NCI-H2196 (cell line): ENCODE results near the gene BMP5.

Experiments used
- DNase-seq: peaks from one replicate; lab custom pipeline; 2025; ENCODE audit not compliant: unreplicated experiment; lab: John Stamatoyannopoulos, UW

Gene BMP5

GRCh38 chr6:55726144-55726543 lies 149.2 kb downstream of the BMP5 start:
- no peak for DNase-seq

GRCh38 chr6:55714831-55715230 lies 160.6 kb downstream of the BMP5 start:
- no peak for DNase-seq

GRCh38 chr6:55713436-55713835 lies 162.0 kb downstream of the BMP5 start:
- DNase-seq = no peak

- no peak for DNase-seq
Observed at GRCh38 chr6:55708711-55709110, 166.7 kb downstream of the BMP5 start.

DNA sequence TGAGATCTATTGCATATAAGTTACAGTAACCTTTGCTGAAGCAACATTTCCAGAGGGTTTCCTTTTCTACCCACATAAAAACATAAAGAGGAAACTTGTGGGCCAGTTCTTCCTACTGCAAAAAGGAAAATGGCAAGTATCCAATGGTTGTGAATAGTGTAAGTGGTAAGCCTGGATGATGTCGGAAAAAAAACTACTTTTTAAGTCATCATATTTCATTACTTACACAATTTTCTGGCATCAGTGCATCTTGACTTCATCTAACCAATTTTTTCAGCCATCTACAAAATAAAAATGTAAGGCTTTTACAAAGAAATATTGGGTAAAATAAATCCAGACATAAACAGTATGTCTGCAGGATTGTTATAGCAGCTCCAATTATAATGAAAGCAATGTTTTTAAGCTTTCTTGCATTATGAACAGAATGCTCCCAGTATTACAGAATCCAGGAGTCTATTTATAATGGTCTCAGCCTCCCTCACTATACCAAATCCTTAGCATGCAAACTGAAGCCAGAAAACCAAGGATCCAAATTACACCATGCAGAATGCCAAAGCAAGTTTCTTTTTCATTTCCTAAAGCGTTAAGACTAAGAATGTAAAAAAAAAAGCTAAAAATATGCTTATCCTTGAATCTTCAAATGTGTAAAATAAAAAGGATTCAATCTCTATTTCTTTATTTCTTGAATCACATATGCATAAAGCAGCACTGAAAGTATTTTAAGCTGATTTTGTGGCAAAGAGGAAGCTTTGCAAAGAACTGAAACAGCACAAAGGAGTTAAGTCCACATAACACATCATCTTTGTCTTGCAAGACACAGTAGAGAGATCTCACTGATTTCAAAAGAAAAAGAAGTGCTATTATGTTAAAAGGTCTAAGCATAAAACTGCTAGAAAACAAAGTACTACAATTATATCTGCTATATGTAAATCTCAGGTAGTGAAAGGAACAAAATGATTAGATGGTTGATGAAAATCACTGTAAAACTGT lies 169.6 kb downstream of the BMP5 start:
- no peak for DNase-seq

- no peak for DNase-seq
Observed at GRCh38 chr6:55704421-55704820, 171.0 kb downstream of the BMP5 start.
